ENCODE results near the gene AP2B1. TPM values are rescaled to one million over a fixed set of nuclear protein-coding genes. Genes with fewer than 3 reads are reported as not detected.
A peak's percentile ranks its signal among the peaks of the same experiment; 100 is the strongest.

Gene AP2B1
- total and polyA plus RNA-seq, 11 donors = 25.0 to 166 (median 122) TPM

DNA sequence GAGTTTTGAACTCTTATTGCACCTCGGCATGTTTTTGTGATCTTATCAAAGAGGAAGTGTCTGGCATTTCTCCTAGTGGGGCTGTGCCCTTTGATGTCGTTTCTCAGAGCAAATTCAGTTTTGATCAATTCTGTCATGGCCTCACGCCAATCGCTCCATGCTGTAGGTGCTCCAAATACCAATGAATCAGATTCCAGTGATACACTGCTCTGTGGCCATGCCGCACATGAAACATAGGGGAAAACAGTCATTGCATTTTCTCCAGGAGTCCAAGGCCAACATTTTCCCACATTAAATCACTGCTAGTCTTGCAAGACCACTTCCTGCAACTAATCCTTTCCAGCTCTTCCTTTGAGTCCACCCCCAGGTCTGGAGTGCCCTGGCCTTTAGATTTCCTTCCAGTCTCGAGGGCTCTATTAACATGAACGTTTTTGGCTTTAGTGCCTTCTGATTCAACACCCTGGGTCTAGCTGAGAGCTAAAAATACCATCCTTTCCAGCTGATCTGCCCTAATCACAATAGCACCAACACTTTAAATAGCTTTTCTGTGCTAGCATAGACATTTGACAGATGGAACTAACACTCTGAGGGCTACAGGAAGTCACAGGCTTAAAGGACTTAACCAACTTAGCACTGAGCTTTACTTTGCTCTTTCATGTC is 126.1 kb downstream of the AP2B1 start:
- Histone ChIP-seq H3K27me3 (no peaks in the 10 kb centered on the region), H3K36me3 (peaks cover 0 to 90% (median 58%) of the 10 kb centered on the region in 9 donors), H3K9me3 (no peaks in the 10 kb centered on the region), H3K4me1 (peaks cover 3 to 77% (median 43%) of the 10 kb centered on the region in 12 donors), H3K27ac (peak overlapping the region; percentile 74 to 90 (median 84)), H3K4me3 (peak overlapping the region in 2 of 12 donors; percentile 8 to 18)
- DNase-seq (peak in 2 of 5 donors; percentile 28 to 54), ATAC-seq (peak; percentile 87 to 95 (median 93))
- TF ChIP-seq, protein P1, sequence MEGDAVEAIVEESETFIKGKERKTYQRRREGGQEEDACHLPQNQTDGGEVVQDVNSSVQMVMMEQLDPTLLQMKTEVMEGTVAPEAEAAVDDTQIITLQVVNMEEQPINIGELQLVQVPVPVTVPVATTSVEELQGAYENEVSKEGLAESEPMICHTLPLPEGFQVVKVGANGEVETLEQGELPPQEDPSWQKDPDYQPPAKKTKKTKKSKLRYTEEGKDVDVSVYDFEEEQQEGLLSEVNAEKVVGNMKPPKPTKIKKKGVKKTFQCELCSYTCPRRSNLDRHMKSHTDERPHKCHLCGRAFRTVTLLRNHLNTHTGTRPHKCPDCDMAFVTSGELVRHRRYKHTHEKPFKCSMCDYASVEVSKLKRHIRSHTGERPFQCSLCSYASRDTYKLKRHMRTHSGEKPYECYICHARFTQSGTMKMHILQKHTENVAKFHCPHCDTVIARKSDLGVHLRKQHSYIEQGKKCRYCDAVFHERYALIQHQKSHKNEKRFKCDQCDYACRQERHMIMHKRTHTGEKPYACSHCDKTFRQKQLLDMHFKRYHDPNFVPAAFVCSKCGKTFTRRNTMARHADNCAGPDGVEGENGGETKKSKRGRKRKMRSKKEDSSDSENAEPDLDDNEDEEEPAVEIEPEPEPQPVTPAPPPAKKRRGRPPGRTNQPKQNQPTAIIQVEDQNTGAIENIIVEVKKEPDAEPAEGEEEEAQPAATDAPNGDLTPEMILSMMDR (IDR thresholded peaks at IDR 0.05) = no peak
- TF ChIP-seq POLR2A (IDR thresholded peaks at IDR 0.05) = peak in 1 of 2 donors; percentile 43
- intact Hi-C loops (cut with DNase I) = no loop called here
- 9 to 15% (median 13%) methylated on average over 7 of the region's 7 CpGs for WGBS, 4 donors

DNA sequence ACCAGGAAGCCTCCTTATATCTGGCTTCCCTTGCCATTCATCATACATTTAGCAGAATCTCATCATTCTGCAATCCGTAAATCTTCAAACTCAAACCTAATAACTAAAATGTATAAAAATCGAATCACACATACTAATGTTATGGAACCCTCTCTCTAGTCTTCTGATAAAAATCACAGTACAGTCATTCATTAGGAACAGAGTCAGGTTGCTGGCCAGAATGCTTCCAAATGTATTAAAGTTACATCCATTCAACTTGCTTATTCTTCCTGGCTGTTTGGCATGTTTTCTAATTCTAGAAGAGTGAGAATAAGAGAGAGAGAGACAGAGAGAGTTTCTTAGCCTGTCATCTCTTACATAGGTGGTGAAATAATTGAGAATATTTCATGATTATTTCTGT is 127.9 kb downstream of the AP2B1 start:
- no peaks in the 10 kb centered on the region for H3K9me3 ChIP-seq
- intact Hi-C loops (cut with DNase I) = no loop called here

DNA sequence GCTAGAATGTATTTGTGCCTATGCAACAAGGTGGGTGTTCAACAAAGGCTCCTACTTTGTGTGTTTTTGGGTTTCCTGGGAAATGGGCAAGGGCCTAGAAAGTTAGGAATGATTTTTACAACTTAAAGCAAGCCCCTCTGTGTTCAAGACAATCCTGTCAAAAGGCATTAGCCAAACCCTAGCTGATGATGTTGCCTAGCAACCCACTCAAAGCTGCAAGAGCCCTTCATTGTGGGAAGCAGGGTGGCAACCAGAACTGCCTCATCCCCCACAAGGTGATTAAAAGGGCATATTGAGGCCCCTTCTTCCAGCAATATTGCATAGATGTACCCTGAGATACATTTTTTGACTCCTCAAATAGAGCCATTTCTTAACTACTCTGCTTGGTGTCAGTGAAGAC is 128.3 kb downstream of the AP2B1 start:
- peaks cover 0 to 89% (median 47%) of the 10 kb centered on the region in 9 donors for H3K36me3 ChIP-seq
- intact Hi-C loops (cut with DNase I) = no loop called here

More for the DNA sequence above, 127.9 kb downstream of the AP2B1 start:
- H3K27me3 ChIP-seq = no peaks in the 10 kb centered on the region
- H3K4me3 ChIP-seq = no peak overlapping the region
- ATAC-seq (no peak), DNase-seq (no peak)
- H3K4me1 ChIP-seq = peaks cover 3 to 59% (median 30%) of the 10 kb centered on the region in 12 donors
- 83 to 86% (median 85%) methylated on average over 2 of the region's 2 CpGs for WGBS, 4 donors
- H3K36me3 ChIP-seq = peaks cover 0 to 90% (median 51%) of the 10 kb centered on the region in 9 donors
- H3K27ac ChIP-seq = peak overlapping the region in 10 of 12 donors; percentile 75 to 90 (median 84)
- no peak for TF ChIP-seq POLR2A (IDR thresholded peaks at IDR 0.05)
- TF ChIP-seq, protein P1 (IDR thresholded peaks at IDR 0.05) = no peak

DNA sequence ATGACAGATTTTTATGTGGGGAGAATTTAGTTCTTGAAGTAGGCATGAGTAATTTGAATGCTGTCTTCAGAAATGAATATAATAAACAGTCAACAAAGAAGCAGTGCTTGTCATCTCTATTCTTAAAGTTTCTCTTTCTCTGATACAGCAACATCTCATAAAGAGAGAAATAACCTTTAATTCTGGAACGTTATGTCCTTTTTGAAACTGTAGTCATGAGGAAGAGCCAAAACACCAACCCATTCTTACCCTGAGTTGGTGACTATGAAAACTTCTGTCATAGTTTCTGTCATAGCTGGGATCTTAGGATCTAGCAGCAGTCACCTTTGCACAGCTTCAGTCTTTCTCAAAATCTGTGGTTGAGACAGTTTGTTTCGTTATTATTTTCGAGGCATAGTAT is 129.1 kb downstream of the AP2B1 start:
- no peak for DNase-seq
- Histone ChIP-seq H3K36me3 (peaks cover 0 to 89% (median 46%) of the 10 kb centered on the region in 9 donors), H3K27me3 (no peaks in the 10 kb centered on the region), H3K9me3 (no peaks in the 10 kb centered on the region), H3K4me3 (no peak overlapping the region), H3K27ac (peak overlapping the region in 10 of 12 donors; percentile 37 to 90 (median 80)), H3K4me1 (peaks cover 3 to 57% (median 31%) of the 10 kb centered on the region in 12 donors)
- ATAC-seq = no peak
- intact Hi-C loops (cut with DNase I) = no loop called here
- 85 to 92% (median 90%) methylated on average over 3 of the region's 3 CpGs for WGBS, 4 donors
- no peak for TF ChIP-seq POLR2A (IDR thresholded peaks at IDR 0.05)
- TF ChIP-seq, protein P1 (IDR thresholded peaks at IDR 0.05) = no peak

More for the DNA sequence above, 128.3 kb downstream of the AP2B1 start:
- Histone ChIP-seq H3K27me3 (no peaks in the 10 kb centered on the region), H3K4me3 (no peak overlapping the region), H3K27ac (peak overlapping the region in 10 of 12 donors; percentile 65 to 90 (median 82)), H3K9me3 (no peaks in the 10 kb centered on the region), H3K4me1 (peaks cover 3 to 57% (median 30%) of the 10 kb centered on the region in 12 donors)
- ATAC-seq = no peak
- no peak for TF ChIP-seq POLR2A (IDR thresholded peaks at IDR 0.05)
- TF ChIP-seq, protein P1 (IDR thresholded peaks at IDR 0.05) = no peak
- DNase-seq = no peak

Data from heart left ventricle (tissue), 16 donors.